Aorta (tissue), 5 donors: Measurements from ENCODE around the gene NRARP. TPM values are rescaled to one million over a fixed set of nuclear protein-coding genes. Genes with fewer than 3 reads are reported as not detected.

ENCODE experiments used
- ATAC-seq: fragments of 200-7000 bp; cut with Tn5 transposase; one replicate; pipeline ENCODE4 v1.9.1; 2022; ENCODE audit warnings: moderate library complexity; ENCODE audit not compliant: low FRiP score
- DNase-seq, 2 donors: peaks; one replicate each; pipeline ENCODE4 v3.0.0-alpha.2; 2020
- H3K27ac ChIP-seq, 2 donors: one replicate each; pipeline ENCODE4 v1.5.1; 2013; ENCODE audit warnings: low read length in 2 of 2, mild to moderate bottlenecking in 2 of 2, moderate library complexity in 2 of 2, control low read depth in 1 of 2, inconsistent platforms in 1 of 2, low read depth in 1 of 2
- H3K27me3 ChIP-seq, 2 donors: one replicate each; pipeline ENCODE4 v1.6.1; 2013; ENCODE audit warnings: control low read depth in 1 of 2, low read length in 1 of 2, mild to moderate bottlenecking in 1 of 2, moderate library complexity in 1 of 2; ENCODE audit not compliant: insufficient read depth in 2 of 2, control insufficient read depth in 1 of 2
- H3K36me3 ChIP-seq, 2 donors: one replicate each; pipeline ENCODE4 v1.6.1; 2013; ENCODE audit warnings: control low read depth in 1 of 2, low read length in 1 of 2, mild to moderate bottlenecking in 1 of 2; ENCODE audit not compliant: insufficient read depth in 2 of 2, control insufficient read depth in 1 of 2
- H3K4me1 ChIP-seq, 2 donors: one replicate each; pipeline ENCODE4 v1.6.1; 2013; ENCODE audit warnings: low read length in 2 of 2, control low read depth in 1 of 2, mild to moderate bottlenecking in 1 of 2, moderate library complexity in 1 of 2; ENCODE audit not compliant: insufficient read depth in 2 of 2, control insufficient read depth in 1 of 2
- H3K4me3 ChIP-seq, 2 donors: one replicate each; pipeline ENCODE4 v1.5.1; 2013; ENCODE audit warnings: low read length in 2 of 2, control low read depth in 1 of 2, mild to moderate bottlenecking in 1 of 2
- H3K9me3 ChIP-seq: one replicate; pipeline ENCODE4 v1.6.1; 2013; ENCODE audit warnings: mild to moderate bottlenecking, low read length; ENCODE audit not compliant: control insufficient read depth
- WGBS, 2 donors: extraction: QIAGEN DNeasy Blood & Tissue Kit; methylation state at CpG; one replicate each; pipeline ENCODE4 v1.1.7; 2013; 5-methylcytosine and 5-hydroxymethylcytosine counted together
- intact Hi-C, 2 donors: fragments of 100-400 bp; cut with DNase I; formaldehyde crosslinking; loops; one replicate each; pipeline versions ENCODE4 v1.14.2 to v1.15.0; 2022
- polyA plus RNA-seq, 2 donors: library from polyadenylated mRNA; stranded (reverse); fragments of 200-250 nt; gene quantifications; one replicate each; pipeline ENCODE4 v1.2.3, GENCODE V29; 2013
- total RNA-seq, 2 donors: library from RNA; stranded (reverse); fragmentation: NEBNext Ultra II Directional; extraction: Animal tissue kit (Norgen Biotek cat#: 25700); gene quantifications; one replicate each; pipeline ENCODE4 v1.2.1, GENCODE V29; 2021
- donor health status: healthy with polysubstance abuse.
- donor health status: Bipolar disorder and iron deficiency.
- donor health status: DM: no; HTN: no; CAD: no.
- donor health status: DM: no; HTN: no; CAD: no.
- donor health status: DM: yes; HTN: yes; CAD: no.

NRARP gene
- total and polyA plus RNA-seq, 4 donors: 0.50 to 26.6 (median 7.1) TPM

DNA sequence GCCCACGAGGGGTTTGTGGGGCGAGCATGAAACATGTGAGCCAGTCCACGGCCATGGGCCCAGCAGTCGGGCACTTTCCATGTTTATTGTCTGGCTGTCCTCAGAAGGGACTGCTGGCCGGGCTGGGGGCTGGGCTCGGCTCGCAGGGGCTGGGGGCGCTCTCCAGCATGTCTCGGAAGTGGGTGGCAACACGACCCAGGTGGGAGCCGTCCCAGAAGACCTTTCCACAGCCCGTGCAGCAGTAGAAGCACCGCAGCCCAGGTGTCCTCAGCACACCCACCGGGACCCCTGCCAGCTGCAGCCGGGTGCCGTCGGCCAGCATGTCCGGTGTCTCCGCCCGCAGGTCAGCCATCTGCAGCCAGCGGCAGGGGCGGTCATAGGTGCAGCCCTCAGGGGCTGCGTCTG lies 4.8 kb upstream of the NRARP start:
- H3K36me3 ChIP-seq: no peaks in the 10 kb centered on the region
- no peak overlapping the region for H3K27ac ChIP-seq
- WGBS, 2 donors: 50 to 53% methylated on average over 18 to 23 of the region's 23 CpGs
- intact Hi-C loops: no loop called here
- DNase-seq (peak; percentile 36 to 78), ATAC-seq (no peak)
- H3K4me3 ChIP-seq: no peak overlapping the region
- H3K9me3 ChIP-seq: no peaks in the 10 kb centered on the region
- H3K27me3 ChIP-seq: no peaks in the 10 kb centered on the region
- no peaks in the 10 kb centered on the region for H3K4me1 ChIP-seq

DNA sequence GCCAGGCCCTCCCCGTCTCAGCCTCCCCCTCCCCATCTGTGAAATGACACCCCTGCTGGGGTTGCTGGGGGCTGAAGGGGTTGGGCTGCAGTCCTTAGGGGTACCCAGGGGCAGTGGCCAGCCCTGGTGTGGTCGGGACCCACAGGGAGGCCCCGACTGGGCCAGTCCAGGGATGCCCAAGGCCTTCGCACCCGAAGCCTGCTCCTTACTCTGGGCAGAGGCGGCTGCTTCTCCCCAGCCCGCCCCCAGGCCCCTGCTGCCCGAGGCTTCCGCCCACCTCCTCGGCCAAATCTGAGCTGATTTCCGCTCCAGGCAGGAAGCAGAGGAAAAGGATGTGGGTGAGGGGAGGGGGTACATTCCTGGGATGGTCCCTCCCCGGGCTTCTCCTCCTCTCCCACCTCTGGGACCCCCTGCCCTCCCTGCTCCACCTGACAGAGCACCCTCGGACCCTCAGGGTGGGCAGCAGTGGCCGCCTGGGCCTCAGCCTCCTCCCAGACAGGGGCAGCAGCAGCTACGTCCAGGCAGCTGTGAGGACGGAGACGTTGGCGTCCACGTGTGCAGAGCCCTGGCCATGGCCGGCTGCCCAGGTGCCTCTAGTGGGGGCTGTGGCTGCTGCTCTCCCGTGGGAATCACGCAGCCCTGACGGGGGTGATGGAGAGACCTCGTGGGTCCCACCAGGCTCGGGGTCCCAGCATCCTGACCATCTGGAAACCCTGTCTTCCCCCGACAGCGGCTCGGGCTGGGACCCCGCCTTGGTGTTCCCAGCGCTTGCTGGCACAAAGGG lies 4.2 kb upstream of the NRARP start:
- no peak overlapping the region for H3K27ac ChIP-seq
- H3K4me3 ChIP-seq: no peak overlapping the region
- H3K36me3 ChIP-seq: no peaks in the 10 kb centered on the region
- H3K9me3 ChIP-seq: no peaks in the 10 kb centered on the region
- ATAC-seq (no peak), DNase-seq (peak; percentile 46 to 76)
- intact Hi-C loops: no loop called here
- no peaks in the 10 kb centered on the region for H3K27me3 ChIP-seq
- 29 to 34% methylated on average over 22 to 30 of the region's 30 CpGs for WGBS, 2 donors
- H3K4me1 ChIP-seq: no peaks in the 10 kb centered on the region

- Histone ChIP-seq H3K4me1 (no peaks in the 10 kb centered on the region), H3K36me3 (no peaks in the 10 kb centered on the region), H3K4me3 (no peak overlapping the region), H3K27me3 (no peaks in the 10 kb centered on the region), H3K27ac (no peak overlapping the region), H3K9me3 (no peaks in the 10 kb centered on the region)
- DNase-seq (no peak), ATAC-seq (no peak)
- intact Hi-C loops: no loop called here
- 22 to 25% methylated on average over 7 to 8 of the region's 8 CpGs for WGBS, 2 donors
These were observed 3.7 kb upstream of the NRARP start for GRCh38 chr9:137305798-137306065.

DNA sequence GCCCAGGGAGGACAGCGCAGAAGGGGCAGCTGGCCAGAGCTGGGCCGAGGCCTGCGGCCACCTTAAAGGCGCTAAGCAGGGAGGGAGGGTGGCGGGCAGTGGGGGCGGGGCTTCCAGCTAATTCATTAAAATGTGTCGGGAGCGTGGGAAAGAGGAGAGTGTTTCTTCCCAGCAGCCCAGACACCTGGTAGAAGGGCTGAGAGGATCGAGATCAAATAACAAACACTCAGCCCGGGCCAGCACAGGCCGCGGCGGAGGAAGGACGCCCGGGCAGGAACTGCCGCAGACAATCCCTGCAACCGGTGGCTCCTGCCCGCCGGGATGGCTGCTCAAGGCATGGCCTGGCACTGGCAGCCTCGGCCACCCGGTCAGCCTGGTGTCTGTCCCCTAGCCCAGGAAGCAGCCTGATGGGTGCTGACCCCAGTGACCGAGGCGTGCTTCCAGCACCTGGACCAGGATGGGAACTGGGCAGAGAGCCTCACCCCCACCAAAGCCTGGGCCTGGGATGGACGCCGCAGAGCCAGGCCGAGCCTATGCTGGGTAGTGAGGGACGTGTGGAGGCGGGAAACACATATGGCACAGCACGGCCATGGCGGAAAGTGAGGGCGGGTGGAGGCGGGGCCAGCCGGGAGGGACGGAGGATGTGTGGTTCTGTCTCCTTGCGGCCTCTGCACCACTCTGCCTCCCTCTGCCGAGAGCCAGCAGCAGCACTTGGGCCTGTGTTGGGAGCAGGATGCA lies 3.2 kb upstream of the NRARP start:
- 3 to 4% methylated on average over 33 to 36 of the region's 36 CpGs for WGBS, 2 donors
- Histone ChIP-seq H3K4me3 (no peak overlapping the region), H3K4me1 (no peaks in the 10 kb centered on the region), H3K27me3 (no peaks in the 10 kb centered on the region), H3K36me3 (no peaks in the 10 kb centered on the region), H3K9me3 (no peaks in the 10 kb centered on the region), H3K27ac (no peak overlapping the region)
- intact Hi-C loops: no loop called here
- peak; percentile 75 to 87 for DNase-seq
- peak; percentile 46 for ATAC-seq

DNA sequence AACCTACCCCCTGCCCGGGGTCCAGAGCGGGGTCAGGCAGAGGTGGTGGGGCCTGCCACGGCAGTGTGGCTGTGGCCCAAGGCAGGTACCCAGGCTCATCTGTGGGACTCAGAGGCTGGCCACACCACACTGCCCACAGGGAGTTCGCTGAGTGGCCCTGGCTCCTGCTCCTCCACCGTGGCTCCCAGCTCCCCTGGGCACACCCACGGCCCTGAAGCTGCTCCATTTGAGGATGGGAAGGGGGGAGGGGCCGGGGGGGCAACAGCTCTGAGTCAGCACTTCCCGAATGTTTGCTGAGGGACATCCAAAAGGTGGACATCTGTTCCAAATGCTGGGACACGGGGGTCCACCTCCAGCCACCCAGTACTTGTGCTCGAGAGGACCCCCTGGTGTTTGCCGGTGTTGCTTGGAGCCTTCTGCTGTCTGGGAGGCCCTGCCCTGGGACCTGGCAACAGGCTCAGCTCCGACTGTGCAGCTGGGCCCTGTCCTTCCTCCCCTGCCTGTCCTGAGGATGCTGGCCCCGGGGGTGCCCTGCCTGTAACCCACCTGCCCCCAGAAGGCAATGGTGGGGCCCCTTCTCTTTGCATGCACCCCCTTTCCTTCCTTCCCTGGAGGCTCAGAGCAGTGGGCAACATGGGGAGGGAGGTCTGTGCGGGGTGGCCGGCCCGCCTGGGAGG lies 2.5 kb upstream of the NRARP start:
- intact Hi-C loops: no loop called here

DNA sequence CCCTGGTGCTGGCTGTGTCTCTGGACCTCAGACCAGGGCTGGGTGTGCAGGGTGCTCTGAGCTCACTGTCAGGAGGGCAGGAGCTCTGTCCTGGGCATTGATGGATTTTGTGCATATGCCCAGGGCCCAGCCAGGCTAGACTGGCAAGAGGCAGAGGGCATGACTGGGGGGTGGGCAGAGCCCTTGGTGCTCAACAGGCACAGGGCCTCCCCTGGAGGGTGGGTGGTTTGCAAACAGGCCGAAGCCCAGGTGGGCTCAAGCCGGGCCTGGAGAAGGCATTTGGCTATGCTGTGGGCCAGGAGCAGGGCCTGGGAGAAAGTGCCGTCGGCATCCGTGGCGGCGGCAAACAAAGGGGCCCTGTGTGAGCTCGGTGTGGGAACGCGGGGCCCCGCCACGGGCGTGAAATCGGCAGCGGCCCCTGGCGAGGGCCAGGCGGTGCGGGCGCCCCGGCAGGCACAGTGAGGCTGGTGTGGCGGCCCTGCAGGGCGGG lies 1.9 kb upstream of the NRARP start:
- Histone ChIP-seq H3K27ac (no peak overlapping the region), H3K9me3 (no peaks in the 10 kb centered on the region), H3K4me1 (no peaks in the 10 kb centered on the region), H3K36me3 (no peaks in the 10 kb centered on the region), H3K4me3 (no peak overlapping the region), H3K27me3 (no peaks in the 10 kb centered on the region)
- intact Hi-C loops: no loop called here
- DNase-seq (peak in 1 of 2 donors; percentile 38), ATAC-seq (no peak)
- WGBS, 2 donors: 94 to 97% methylated on average over 22 of the region's 22 CpGs

More for the DNA sequence above, 2.5 kb upstream of the NRARP start:
- DNase-seq (peak; percentile 45 to 71), ATAC-seq (no peak)
- Histone ChIP-seq H3K9me3 (no peaks in the 10 kb centered on the region), H3K4me3 (no peak overlapping the region), H3K4me1 (no peaks in the 10 kb centered on the region), H3K27me3 (no peaks in the 10 kb centered on the region), H3K27ac (no peak overlapping the region), H3K36me3 (no peaks in the 10 kb centered on the region)
- WGBS, 2 donors: 36 to 38% methylated on average over 16 of the region's 16 CpGs

DNA sequence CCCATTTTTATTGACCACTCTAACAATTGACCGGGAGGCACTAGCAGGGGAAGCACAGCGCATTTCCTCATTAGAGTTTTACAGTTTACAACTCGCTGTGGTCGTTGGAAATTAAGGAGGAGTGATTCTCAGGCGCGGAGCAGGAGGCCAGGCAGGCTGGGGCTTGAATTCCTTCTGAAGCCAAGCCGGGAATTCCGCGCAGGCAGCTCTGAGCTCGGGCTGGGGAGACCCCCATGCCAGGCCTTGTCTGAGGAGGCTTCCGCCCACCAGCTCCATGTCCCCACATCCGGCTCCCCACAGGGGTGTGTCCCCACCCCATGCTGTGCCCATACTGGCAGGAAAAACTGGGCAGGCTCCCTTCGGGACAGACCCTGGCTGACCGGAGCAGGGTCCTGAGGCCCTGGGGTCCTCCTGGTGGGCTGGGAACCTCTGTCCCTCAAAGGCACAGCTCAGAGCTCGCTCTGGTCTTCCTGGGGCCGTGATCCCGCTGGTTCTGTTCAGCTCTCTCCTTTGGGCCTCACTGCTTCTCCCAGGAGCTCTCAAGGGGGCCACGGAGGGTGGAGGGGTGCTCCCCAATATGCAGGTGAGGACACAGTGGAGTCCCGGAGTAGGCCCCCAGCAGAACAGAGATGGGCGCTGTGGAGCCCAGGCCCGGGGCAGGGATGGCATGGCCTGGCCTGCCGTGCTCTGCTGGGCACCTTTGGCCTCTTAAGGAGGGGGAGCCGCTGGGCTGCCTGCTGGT lies 1.3 kb upstream of the NRARP start:
- Histone ChIP-seq H3K9me3 (no peaks in the 10 kb centered on the region), H3K4me3 (no peak overlapping the region), H3K27me3 (no peaks in the 10 kb centered on the region), H3K36me3 (no peaks in the 10 kb centered on the region), H3K27ac (no peak overlapping the region), H3K4me1 (no peaks in the 10 kb centered on the region)
- intact Hi-C loops: no loop called here
- 87 to 89% methylated on average over 23 of the region's 23 CpGs for WGBS, 2 donors
- peak in 1 of 2 donors; percentile 52 for DNase-seq
- no peak for ATAC-seq

DNA sequence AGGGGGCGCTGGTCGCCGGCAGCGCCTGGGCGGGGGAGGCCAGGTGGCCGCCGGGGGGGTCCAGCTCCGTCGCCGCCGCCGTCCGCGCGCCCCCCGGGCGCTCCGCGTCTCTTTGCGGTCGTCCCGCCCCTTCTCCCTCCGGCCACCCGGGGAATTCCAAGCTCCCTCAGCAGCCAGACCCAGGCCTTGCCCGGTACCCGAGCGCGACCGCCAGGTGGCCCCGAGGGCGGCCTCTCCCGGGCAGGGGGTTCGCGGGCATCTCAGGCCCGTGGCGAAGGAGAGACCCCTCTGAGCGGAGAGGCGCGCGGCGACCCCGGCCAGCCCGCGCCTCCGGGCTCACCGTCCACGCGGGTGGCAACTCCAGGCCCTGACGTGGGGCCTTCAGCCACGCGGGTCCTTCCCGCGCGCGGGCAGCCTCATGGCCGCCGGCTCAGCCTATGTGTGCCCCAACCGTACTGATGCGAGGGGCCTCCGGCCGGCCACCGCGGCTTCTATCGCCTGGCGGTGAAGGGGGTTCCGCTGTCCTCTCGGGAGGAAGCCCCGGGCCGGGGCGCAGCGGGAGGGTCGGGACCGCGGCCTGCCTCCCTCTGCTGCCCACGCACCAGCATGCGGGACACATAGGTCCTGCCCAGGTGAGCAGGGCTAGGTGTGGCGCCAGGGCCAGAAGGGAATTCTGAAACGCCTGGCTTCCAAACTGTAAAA lies 529 bp upstream of the NRARP start:
- peak overlapping the region in 1 of 2 donors; percentile 32 for H3K4me3 ChIP-seq
- intact Hi-C loops: no loop called here
- H3K4me1 ChIP-seq: no peaks in the 10 kb centered on the region
- DNase-seq (peak in 1 of 2 donors; percentile 76), ATAC-seq (no peak)
- no peaks in the 10 kb centered on the region for H3K36me3 ChIP-seq
- no peaks in the 10 kb centered on the region for H3K27me3 ChIP-seq
- H3K27ac ChIP-seq: no peak overlapping the region
- 25 to 33% methylated on average over 44 to 78 of the region's 78 CpGs for WGBS, 2 donors
- H3K9me3 ChIP-seq: no peaks in the 10 kb centered on the region
